Measurements from ENCODE around the gene UHMK1. TPM values are rescaled to one million over a fixed set of nuclear protein-coding genes. Genes with fewer than 3 reads are reported as not detected.

Gene UHMK1
- total RNA-seq, 1 experiment from 2014 or later, result 15.8 TPM

- Histone ChIP-seq H3T11ph (ENCODE audit: low read length) (no peak overlapping the region), H3K14ac (ENCODE audit: insufficient read depth, low read length) (no peak overlapping the region), H3K9me3 (ENCODE audit: control insufficient read depth, low read depth, low read length) (no peaks in the 10 kb centered on the region), H2AFZ (ENCODE audit: low read length) (no peak overlapping the region), H3K4me2 (ENCODE audit: insufficient read depth, insufficient read length, low read length) (no peak overlapping the region), H3K18ac (ENCODE audit: insufficient read length, low read depth, low read length) (no peak overlapping the region), H4K8ac (replicated peaks; ENCODE audit: insufficient read length, low read depth, low read length) (no peak overlapping the region), H2AK5ac (ENCODE audit: insufficient read length, low read length) (no peak overlapping the region), H4K91ac (ENCODE audit: insufficient read length, low read depth, low read length) (no peak overlapping the region), H2BK20ac (ENCODE audit: low read depth, low read length, poor library complexity, severe bottlenecking) (no peak overlapping the region), H3K56ac (ENCODE audit: insufficient read length, low read depth, low read length) (no peak overlapping the region), H4K5ac (ENCODE audit: insufficient read length, low read depth, low read length) (no peak overlapping the region), H3K27ac (ENCODE audit: insufficient read length, low read depth, low read length) (no peak overlapping the region), H3K23ac (ENCODE audit: insufficient read length, low read depth, low read length) (no peak overlapping the region), H3K4ac (ENCODE audit: low read depth, low read length) (no peak overlapping the region), H3K79me1 (ENCODE audit: insufficient read depth, low read depth, low read length, poor library complexity, severe bottlenecking) (peaks cover 3% of the 10 kb centered on the region), H3K79me2 (ENCODE audit: insufficient read depth, low read length) (no peaks in the 10 kb centered on the region; the same call in 1 of the 2 replicates), H2BK120ac (ENCODE audit: low read depth, low read length, poor library complexity, severe bottlenecking) (no peak overlapping the region), H3K23me2 (ENCODE audit: insufficient read length, low read depth, low read length, poor library complexity, severe bottlenecking) (peaks cover 5% of the 10 kb centered on the region), H2BK15ac (ENCODE audit: low read depth, low read length) (no peak overlapping the region), H4K20me1 (ENCODE audit: control insufficient read depth, insufficient read depth, insufficient read length) (peaks cover 2% of the 10 kb centered on the region), H3K4me1 (ENCODE audit: insufficient read depth, low read length) (no peaks in the 10 kb centered on the region; the same call in 1 of the 2 replicates), H2BK5ac (ENCODE audit: insufficient read length, low read length) (no peak overlapping the region), H3K27me3 (ENCODE audit: insufficient read depth, low read length) (no peaks in the 10 kb centered on the region), H2BK12ac (ENCODE audit: insufficient read length, low read depth, low read length) (no peak overlapping the region), H3K9ac (ENCODE audit: extremely low read depth, insufficient read length, low read length) (no peak overlapping the region)
- peaks cover 4% of the 10 kb centered on the region for H3K27me3 Mint-ChIP-seq (ENCODE audit: low read depth)
- H3K4me3 Mint-ChIP-seq, result no peak overlapping the region
- TF ChIP-seq, protein P1, sequence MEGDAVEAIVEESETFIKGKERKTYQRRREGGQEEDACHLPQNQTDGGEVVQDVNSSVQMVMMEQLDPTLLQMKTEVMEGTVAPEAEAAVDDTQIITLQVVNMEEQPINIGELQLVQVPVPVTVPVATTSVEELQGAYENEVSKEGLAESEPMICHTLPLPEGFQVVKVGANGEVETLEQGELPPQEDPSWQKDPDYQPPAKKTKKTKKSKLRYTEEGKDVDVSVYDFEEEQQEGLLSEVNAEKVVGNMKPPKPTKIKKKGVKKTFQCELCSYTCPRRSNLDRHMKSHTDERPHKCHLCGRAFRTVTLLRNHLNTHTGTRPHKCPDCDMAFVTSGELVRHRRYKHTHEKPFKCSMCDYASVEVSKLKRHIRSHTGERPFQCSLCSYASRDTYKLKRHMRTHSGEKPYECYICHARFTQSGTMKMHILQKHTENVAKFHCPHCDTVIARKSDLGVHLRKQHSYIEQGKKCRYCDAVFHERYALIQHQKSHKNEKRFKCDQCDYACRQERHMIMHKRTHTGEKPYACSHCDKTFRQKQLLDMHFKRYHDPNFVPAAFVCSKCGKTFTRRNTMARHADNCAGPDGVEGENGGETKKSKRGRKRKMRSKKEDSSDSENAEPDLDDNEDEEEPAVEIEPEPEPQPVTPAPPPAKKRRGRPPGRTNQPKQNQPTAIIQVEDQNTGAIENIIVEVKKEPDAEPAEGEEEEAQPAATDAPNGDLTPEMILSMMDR (conservative IDR thresholded peaks at IDR 0.05), result no peak
- no peaks in the 10 kb centered on the region for H3K9me3 Mint-ChIP-seq
- no peak for DNase-seq
- H3K27ac Mint-ChIP-seq, result no peak overlapping the region
- peaks cover 4 to 16% (median 4%) of the 10 kb centered on the region in 3 experiments; a peak in 4 of 7 replicates for H3K36me3 Mint-ChIP-seq (ENCODE audit: insufficient read depth in 1 of 3, low read depth in 3 of 3)
- H3K4me1 Mint-ChIP-seq, result peaks cover 14 to 16% of the 10 kb centered on the region in 2 experiments
Observed at GRCh38 chr1:162565460-162565859, 67.8 kb downstream of the UHMK1 start.

Data from H9 (cell line).